Endothelial cell of umbilical vein (primary cell): ENCODE data around the gene AKAP8L.

ENCODE experiments used
- CTCF ChIP-seq, 2 donors: IDR thresholded peaks; 1 replicate in 1 of 2; 2 replicates in 1 of 2; pipeline ENCODE4 v1.5.1; 2011; ENCODE audit warnings: low read length in 2 of 2, mild to moderate bottlenecking in 2 of 2, moderate library complexity in 2 of 2, control low read depth in 1 of 2, inconsistent platforms in 1 of 2, low read depth in 1 of 2; ENCODE audit not compliant: insufficient read depth in 1 of 2; ENCODE audit errors: extremely low read depth in 1 of 2
- EZH2 ChIP-seq: IDR thresholded peaks from 2 replicates; pipeline ENCODE4 v1.6.1; 2012; ENCODE audit warnings: borderline replicate concordance, low read depth, mild to moderate bottlenecking, moderate library complexity, low read length, inconsistent platforms; ENCODE audit not compliant: severe bottlenecking
- FOS ChIP-seq: IDR thresholded peaks from 2 replicates; pipeline ENCODE4 v1.6.1; 2011; ENCODE audit warnings: mild to moderate bottlenecking, low read length, moderate library complexity, borderline replicate concordance; ENCODE audit not compliant: insufficient read depth
- JUN ChIP-seq: IDR thresholded peaks from 2 replicates; pipeline ENCODE4 v1.6.1; 2011; ENCODE audit warnings: borderline replicate concordance, low read depth; ENCODE audit not compliant: insufficient read length, insufficient read depth
- MAX ChIP-seq: IDR thresholded peaks from 2 replicates; pipeline ENCODE4 v1.6.1; 2011; ENCODE audit not compliant: insufficient read depth, insufficient read length
- MYC ChIP-seq: IDR thresholded peaks from one replicate; pipeline ENCODE4 v1.6.1; 2011; ENCODE audit warnings: mild to moderate bottlenecking, low read depth, low read length
- POLR2A ChIP-seq: IDR thresholded peaks from 2 replicates; pipeline ENCODE4 v1.6.1; 2012; ENCODE audit warnings: low read depth, mild to moderate bottlenecking, control low read depth, low read length
- POLR2AphosphoS5 ChIP-seq: IDR thresholded peaks from 2 replicates; pipeline ENCODE4 v1.6.1; 2012; ENCODE audit warnings: low read depth, mild to moderate bottlenecking, control low read depth, low read length, moderate library complexity; ENCODE audit not compliant: insufficient read depth

DNA sequence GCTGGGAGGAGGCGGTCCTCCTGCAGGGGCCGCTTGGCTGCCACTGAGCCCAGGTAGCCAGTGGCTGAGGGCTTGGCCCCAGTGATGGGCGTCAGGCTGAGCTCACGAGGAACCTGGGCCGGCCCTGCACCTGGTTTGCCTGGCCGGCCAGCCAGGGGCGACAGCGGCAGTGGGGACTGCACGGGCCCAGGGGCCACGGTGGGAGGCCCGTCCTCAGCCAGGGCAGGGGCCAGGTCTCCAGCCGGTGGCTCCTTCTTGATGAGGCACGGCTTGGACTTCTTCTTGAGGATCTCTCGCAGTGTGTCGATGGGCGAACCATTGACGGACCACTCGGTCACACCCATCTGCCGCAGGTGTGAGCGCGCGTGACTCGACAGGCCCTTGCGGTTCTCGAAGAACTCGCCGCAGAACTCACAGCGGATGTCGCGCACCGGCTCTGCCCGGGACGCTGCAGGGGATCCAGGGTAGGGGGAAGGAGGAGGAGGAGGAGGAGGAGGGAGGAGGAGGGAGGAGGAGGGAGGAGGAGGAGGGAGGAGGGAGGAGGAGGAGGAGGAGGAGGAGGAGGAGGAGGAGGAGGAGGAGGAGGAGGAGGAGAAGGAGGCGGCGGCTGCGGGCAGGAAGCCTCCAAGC lies 6.6 kb upstream of the AKAP8L start:
- no peak for TF ChIP-seq POLR2A
- TF ChIP-seq POLR2AphosphoS5 = no peak
- TF ChIP-seq CTCF (IDR thresholded peaks at IDR 0.05; ENCODE audit: extremely low read depth in 1 of 2, insufficient read depth in 1 of 2, low read depth in 1 of 2, low read length in 2 of 2) = no peak
- no peak for TF ChIP-seq JUN
- TF ChIP-seq FOS = no peak
- no peak for TF ChIP-seq EZH2
- TF ChIP-seq MAX = no peak
- TF ChIP-seq MYC = no peak
